Adrenal gland (tissue), 5 donors: ENCODE results near the gene FAM156B.

ENCODE experiments used
- CTCF ChIP-seq, 6 experiments: fragments of 450-650 bp in 4 of 6; fragments of 200-600 bp in 2 of 6; sonication (generic) in 1 of 6; IDR thresholded peaks; 1 replicate in 5 of 6; 2 replicates in 1 of 6; pipeline versions ENCODE4 v1.5.1 to v1.8.0; 2016 to 2021; ENCODE audit warnings: antibody characterized with exemption in 6 of 6, mild to moderate bottlenecking in 2 of 6, moderate library complexity in 1 of 6
- POLR2A ChIP-seq, 2 donors: fragments of 450-650 bp; IDR thresholded peaks; one replicate each; pipeline ENCODE4 v1.6.1; 2017; ENCODE audit warnings: antibody characterized with exemption in 2 of 2, mild to moderate bottlenecking in 2 of 2, moderate library complexity in 1 of 2
- donor health status: DM: no; HTN: no; CAD: no.

GRCh38 chrX:52852110-52852860, 44.8 kb upstream of the FAM156B start:
- TF ChIP-seq CTCF (IDR thresholded peaks at IDR 0.05) (no peak), POLR2A (IDR thresholded peaks at IDR 0.05) (no peak)
